Mesothelial cell of epicardium (in vitro differentiated cells): ENCODE measurements around the gene HELT. TPM values are rescaled to one million over a fixed set of nuclear protein-coding genes. Genes with fewer than 3 reads are reported as not detected.

Experiments used
- DNase-seq, 2 experiments: peaks; one replicate each; pipeline ENCODE4 v3.0.0; 2021; ENCODE audit warnings: low spot score in 2 of 2; ENCODE audit not compliant: unreplicated experiment in 2 of 2
- H3K27ac Mint-ChIP-seq: 2 replicates; pipeline ENCODE4 v1.8.0; 2021; ENCODE audit warnings: mixed read lengths
- H3K27me3 Mint-ChIP-seq: 2 replicates; pipeline ENCODE4 v1.8.0; 2021; ENCODE audit warnings: low read depth, mixed read lengths
- H3K36me3 Mint-ChIP-seq: 2 replicates; pipeline ENCODE4 v1.8.0; 2021; ENCODE audit warnings: mixed read lengths
- H3K4me1 Mint-ChIP-seq: 2 replicates; pipeline ENCODE4 v1.8.0; 2021; ENCODE audit warnings: mixed read lengths
- H3K4me3 Mint-ChIP-seq: 2 replicates; pipeline ENCODE4 v1.8.0; 2021; ENCODE audit warnings: mild to moderate bottlenecking, moderate library complexity, mixed read lengths
- H3K9me3 Mint-ChIP-seq: 2 replicates; pipeline ENCODE4 v1.8.0; 2021; ENCODE audit warnings: mixed read lengths
- total RNA-seq: library from RNA; stranded (reverse); gene quantifications from 3 replicates; pipeline ENCODE4 v1.2.1, GENCODE V29; 2021
- TF ChIP-seq, protein P1 (sequence below): fragments of 200-600 bp; sonication (generic); IDR thresholded peaks from one replicate; pipeline ENCODE4 v1.5.0; 2021; ENCODE audit warnings: antibody characterized with exemption; ENCODE audit not compliant: unreplicated experiment

Gene HELT
- total RNA-seq, 1 donor from 2014 or later = not detected

DNA sequence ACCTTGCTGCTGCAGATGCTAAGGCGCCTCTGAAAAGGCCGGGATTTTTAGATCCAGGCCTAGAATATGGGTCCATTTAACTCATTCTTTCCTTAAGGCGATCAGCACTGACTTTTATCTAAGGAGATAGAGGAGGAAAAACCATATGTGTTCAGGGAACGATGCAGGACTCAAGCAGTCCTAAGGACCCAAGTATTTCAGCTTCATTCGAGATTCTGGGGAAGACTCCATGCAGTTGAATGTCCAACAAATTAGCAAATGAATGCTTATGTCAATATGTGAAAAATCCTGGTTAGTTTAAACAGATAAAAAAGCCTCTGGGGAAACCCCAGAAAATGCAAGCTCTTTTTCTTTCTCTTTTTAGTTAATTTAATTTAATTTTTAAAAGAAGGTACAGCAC, 36.0 kb downstream of the HELT start:
- Mint-ChIP-seq H3K4me1 (peaks cover 3% of the 10 kb centered on the region), H3K27me3 (peaks cover 28% of the 10 kb centered on the region), H3K27ac (no peak overlapping the region), H3K9me3 (peaks cover 3% of the 10 kb centered on the region), H3K36me3 (no peaks in the 10 kb centered on the region), H3K4me3 (no peak overlapping the region)
- TF ChIP-seq, protein P1, sequence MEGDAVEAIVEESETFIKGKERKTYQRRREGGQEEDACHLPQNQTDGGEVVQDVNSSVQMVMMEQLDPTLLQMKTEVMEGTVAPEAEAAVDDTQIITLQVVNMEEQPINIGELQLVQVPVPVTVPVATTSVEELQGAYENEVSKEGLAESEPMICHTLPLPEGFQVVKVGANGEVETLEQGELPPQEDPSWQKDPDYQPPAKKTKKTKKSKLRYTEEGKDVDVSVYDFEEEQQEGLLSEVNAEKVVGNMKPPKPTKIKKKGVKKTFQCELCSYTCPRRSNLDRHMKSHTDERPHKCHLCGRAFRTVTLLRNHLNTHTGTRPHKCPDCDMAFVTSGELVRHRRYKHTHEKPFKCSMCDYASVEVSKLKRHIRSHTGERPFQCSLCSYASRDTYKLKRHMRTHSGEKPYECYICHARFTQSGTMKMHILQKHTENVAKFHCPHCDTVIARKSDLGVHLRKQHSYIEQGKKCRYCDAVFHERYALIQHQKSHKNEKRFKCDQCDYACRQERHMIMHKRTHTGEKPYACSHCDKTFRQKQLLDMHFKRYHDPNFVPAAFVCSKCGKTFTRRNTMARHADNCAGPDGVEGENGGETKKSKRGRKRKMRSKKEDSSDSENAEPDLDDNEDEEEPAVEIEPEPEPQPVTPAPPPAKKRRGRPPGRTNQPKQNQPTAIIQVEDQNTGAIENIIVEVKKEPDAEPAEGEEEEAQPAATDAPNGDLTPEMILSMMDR = no peak
- no peak for DNase-seq

DNA sequence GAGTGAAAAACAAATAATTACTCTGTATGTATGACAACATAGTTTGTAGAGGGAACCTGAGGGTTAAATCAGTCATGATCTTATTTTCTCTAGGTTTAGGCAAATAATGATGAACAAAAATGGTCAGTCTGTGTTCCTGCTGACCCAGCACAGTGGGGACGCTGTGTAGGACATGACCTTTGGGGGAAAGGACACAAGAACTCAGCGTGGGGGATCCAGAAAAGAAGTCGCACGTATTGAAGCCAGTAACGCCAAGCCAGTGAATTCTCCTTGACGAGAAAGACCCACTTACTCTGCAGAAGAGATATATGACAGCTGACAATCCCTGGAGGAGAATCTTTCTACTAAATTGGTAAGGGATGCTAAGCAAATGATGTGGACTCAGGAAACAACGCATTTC, 36.6 kb downstream of the HELT start:
- H3K27me3 Mint-ChIP-seq = peaks cover 31% of the 10 kb centered on the region
- no peak for DNase-seq
- no peak overlapping the region for H3K27ac Mint-ChIP-seq
- H3K36me3 Mint-ChIP-seq = no peaks in the 10 kb centered on the region
- no peak overlapping the region for H3K4me3 Mint-ChIP-seq
- TF ChIP-seq, protein P1 = no peak
- peaks cover 3% of the 10 kb centered on the region for H3K9me3 Mint-ChIP-seq
- H3K4me1 Mint-ChIP-seq = peaks cover 3% of the 10 kb centered on the region

GRCh38 chr4:185061610-185062009, 43.3 kb downstream of the HELT start:
- H3K4me3 Mint-ChIP-seq = no peak overlapping the region
- TF ChIP-seq, protein P1 = no peak
- peaks cover 18% of the 10 kb centered on the region for H3K27me3 Mint-ChIP-seq
- H3K27ac Mint-ChIP-seq = no peak overlapping the region
- peaks cover 7% of the 10 kb centered on the region for H3K9me3 Mint-ChIP-seq
- H3K36me3 Mint-ChIP-seq = no peaks in the 10 kb centered on the region
- no peaks in the 10 kb centered on the region for H3K4me1 Mint-ChIP-seq
- no peak for DNase-seq

DNA sequence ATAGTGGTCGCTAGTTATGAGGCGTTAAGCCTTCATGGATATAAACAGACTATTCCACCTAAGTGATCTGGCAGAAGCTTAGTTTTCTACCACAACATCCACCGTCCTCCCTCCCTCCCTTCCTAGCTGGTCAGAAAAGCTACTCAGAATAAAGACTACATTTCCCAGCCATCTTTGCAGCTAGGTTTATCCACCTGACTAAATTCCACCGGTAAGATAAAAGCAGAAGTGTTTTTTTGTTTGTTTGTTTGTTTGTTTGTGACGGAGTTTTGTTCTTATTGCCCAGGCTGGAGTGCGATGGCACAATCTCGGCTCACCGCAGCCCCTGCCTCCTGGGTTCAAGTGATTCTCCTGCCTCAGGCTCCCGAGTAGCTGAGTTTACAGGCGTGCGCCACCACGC, 44.3 kb downstream of the HELT start:
- Mint-ChIP-seq H3K27me3 (peaks cover 14% of the 10 kb centered on the region), H3K4me1 (no peaks in the 10 kb centered on the region)

DNA sequence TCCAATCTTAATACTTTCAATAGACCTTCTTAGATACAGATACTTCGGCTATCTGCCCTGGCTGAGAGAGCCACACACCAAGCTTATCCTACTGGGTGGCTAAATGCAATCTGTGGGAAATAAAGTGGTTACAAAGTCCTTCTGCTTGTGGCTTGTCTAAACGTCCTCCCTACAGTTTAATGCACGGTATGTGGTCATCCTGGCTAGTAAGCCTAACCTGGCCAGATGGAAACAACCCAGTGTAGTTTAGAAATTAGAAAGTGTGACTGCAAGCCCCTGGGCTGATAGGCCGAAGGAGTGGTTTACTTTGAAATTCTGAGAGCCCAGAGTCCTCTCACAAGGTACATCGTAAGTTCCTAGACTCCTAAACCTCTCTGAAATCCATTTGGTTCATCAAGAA, 47.9 kb downstream of the HELT start:
- Mint-ChIP-seq H3K27me3 (peaks cover 4% of the 10 kb centered on the region), H3K36me3 (no peaks in the 10 kb centered on the region), H3K27ac (no peak overlapping the region), H3K4me1 (no peaks in the 10 kb centered on the region), H3K4me3 (no peak overlapping the region), H3K9me3 (peaks cover 6% of the 10 kb centered on the region)
- TF ChIP-seq, protein P1 = no peak
- DNase-seq = no peak

More for the DNA sequence above, 44.3 kb downstream of the HELT start:
- no peak for DNase-seq
- H3K9me3 Mint-ChIP-seq = peaks cover 7% of the 10 kb centered on the region
- no peak overlapping the region for H3K4me3 Mint-ChIP-seq
- H3K36me3 Mint-ChIP-seq = no peaks in the 10 kb centered on the region
- TF ChIP-seq, protein P1 = no peak
- no peak overlapping the region for H3K27ac Mint-ChIP-seq

DNA sequence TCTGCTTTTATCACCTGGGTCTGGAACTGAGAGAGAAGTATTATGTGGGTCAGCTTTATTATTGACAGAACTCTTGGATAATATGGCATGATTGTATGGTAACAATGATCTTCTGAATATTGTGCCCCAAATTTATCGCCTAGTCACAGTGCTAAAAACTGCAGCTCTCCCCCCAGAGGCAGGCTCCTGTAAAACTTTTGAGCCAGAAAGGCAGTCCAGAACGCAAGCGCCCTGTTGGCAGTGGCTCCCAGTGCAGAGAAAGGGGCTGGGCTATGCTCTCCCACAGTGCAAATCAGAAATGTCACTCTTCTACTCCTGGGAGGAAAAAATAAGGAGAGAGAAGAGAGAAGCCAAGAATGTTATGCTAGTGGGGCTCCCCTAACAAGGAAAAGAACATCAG, 50.5 kb downstream of the HELT start:
- TF ChIP-seq, protein P1 = no peak
- H3K36me3 Mint-ChIP-seq = no peaks in the 10 kb centered on the region
- H3K4me1 Mint-ChIP-seq = no peaks in the 10 kb centered on the region
- H3K27ac Mint-ChIP-seq = no peak overlapping the region
- no peaks in the 10 kb centered on the region for H3K9me3 Mint-ChIP-seq
- peaks cover 11% of the 10 kb centered on the region for H3K27me3 Mint-ChIP-seq
- DNase-seq = no peak
- H3K4me3 Mint-ChIP-seq = no peak overlapping the region
